ENCODE results near the gene PHACTR2. TPM values are rescaled to one million over a fixed set of nuclear protein-coding genes. Genes with fewer than 3 reads are reported as not detected.
"Not testable (repeated sequence)": the region's sequence is repeated elsewhere in the genome, so short reads cannot be mapped to it uniquely, and the experiment has no call there.

Gene PHACTR2
- total RNA-seq, 1 experiment from 2014 or later = 10.2 TPM

DNA sequence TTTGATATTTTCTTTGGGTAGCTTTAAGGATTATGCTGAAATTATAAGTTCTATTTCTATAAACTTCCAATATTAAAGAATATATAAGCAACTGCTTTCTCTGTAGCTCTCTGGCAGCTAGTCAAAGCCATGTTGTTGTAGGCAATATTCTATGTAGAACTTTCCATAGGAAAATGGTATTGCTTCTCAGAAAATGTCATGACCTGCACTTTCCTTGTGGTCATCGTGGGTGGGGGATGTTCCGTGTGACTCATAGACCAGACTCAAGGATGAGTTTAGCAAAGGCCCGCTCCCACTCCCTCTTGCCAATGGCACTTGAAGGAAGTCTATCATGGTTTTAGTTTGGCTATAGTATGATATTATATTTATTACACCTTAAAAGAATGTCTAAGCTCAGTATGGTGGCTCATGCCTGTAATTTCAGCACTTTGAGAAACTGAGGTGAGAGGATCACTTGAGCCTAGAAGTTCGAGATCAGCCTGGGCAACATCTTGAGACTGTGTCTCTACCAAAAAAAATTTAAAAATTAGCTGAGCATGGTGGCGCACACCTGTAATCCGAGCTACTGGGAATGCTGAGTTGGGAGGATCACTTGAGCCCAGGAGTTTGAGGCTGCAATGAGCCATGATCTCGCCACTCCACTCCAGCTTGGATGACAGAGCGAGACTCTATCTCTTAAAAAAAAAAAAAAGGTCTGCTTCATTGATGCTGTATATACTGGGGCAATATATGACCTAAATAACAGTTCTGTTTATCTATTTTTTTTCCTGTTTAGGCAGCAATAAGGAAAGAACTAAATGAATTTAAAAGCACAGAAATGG lies 128.7 kb downstream of the PHACTR2 start:
- DNase-seq (ENCODE audit: low spot score) = no peak

DNA sequence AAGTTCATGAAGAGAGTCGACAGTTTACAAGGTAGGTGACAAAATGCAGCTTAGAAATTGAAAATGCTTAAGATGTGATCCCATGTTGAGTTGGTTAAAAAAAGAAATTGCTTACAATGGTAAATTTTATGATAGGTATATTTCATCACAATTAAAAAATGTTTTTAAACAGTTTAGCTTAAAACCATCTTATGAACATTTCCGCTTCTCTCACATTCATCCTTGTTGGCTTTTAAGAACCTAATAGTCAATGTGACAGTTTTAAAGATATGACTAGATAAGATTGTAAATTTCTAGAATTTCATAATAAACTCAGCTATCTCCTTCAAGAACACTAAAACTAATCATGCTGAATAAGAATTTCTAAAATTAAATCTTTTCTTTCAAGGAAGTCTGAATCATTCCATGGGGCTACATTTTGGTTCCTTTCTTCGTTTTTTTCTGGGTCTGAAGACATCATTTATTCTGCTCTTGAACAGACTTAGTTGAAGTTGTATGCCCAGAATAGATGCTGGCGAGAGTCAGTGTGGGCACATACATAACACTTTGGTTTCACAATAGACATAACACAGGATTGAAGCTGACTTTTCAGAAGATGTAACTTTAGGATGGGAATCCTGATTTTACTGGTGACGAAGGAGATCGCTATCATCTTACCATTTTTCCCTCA lies 129.5 kb downstream of the PHACTR2 start:
- no peak for DNase-seq (ENCODE audit: low spot score)

DNA sequence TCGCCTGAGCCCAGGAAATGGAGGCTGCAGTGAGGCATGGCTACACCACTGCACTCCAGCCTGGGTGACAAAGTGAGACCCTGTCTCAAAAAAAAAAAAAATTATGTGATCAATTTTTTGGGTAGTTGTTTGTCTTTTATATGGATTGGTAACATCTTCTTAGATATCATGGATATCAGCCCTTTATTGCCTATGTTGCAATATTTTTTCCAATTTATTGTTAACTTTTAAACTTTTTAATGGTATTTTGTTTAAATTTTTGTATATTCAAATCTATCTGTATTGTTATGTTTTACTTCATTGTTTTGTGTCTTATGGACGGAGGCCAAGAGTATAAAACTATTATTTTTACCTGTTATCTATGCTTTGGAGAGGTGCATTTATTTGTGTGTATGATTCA lies 133.0 kb downstream of the PHACTR2 start:
- no peak for DNase-seq (ENCODE audit: low spot score)

DNA sequence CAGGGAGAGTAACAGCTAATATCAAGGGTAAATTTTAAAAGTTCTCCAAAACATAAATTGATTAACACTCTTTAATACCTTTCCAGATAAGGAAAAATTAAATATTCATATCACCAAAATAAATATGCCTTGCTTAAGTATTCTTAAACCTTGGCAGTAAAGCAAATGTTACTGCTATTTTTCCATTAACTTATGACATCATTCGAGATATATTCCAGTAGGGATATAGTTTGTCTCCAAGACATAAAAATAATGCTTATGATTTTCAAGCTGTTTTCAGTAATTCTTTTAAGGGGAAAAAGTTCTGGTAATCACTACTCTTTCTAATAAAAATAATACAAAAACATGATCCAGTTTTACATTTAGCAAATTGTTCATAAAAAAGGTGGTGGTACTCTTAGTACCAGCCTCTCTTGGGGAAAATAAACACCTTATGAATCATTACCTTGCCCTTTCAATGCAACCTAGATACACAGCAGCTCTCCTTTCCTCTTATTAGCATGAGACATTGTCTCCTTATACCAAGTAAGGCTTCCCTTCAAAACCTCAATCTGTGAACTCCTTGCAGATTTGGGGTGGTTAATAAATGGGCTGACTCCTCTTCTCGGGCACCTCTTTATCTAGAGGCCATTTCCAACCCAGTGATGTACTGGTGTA lies 133.9 kb downstream of the PHACTR2 start:
- DNase-seq (ENCODE audit: low spot score) = no peak

DNA sequence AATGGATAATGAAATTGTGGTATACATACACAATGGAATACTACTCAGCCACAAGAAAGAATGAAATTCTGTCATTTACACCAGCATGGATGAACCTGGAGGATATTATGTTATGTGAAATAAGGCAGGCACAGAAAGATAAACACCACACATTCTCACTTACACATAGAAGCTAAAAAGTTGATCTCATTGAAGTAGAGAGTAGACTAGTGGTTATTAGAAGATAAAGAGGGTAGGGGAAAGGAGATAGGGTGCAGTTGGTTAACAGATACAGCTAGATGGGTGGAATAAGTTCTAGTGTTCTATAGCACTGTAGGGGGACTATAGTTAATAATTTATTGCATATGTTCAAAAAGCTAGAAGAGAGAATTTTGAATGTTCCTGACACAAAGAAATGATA lies 139.9 kb downstream of the PHACTR2 start:
- DNase-seq (ENCODE audit: low spot score) = no peak

DNA sequence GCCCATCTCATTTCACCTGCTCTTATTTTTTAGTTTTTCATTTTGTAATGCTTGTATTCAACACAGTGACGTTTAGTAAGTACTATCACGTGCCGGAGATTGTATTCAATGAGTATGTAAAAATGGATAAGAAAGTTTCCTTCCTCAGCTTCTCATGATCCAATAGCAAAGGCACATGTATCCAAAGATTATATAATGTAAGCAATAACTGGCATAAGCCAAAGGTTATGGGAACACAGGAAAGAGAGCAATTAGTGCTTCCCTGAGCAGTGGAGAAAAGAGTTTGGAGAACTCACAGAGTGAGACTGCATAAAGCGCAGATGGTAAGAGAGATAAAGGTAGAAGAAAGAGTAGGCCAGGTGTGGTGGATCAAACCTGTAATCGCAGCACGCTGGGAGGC lies 143.6 kb downstream of the PHACTR2 start:
- no peak for DNase-seq (ENCODE audit: low spot score)

DNA sequence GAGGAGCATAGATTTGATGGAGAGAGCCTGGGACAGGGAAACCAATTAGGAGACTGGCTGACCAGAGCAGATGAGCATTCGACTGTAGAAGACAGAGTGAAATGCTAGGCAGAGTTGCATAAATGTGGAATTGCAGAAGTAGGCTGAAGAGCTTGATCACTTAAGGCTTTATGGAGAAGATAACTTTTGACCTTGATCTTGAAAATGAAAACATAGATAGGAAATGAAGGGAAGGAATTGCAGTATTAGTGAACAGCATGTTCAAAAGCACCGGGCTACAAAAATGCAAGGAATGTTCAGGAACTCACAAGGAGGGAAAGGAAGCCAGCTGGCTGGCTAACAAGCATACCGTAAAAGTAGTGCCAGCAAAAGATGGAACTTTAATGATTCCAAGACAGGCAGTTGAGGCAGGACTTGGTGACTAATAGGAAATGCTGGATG lies 144.8 kb downstream of the PHACTR2 start:
- no peak for DNase-seq (ENCODE audit: low spot score)

DNA sequence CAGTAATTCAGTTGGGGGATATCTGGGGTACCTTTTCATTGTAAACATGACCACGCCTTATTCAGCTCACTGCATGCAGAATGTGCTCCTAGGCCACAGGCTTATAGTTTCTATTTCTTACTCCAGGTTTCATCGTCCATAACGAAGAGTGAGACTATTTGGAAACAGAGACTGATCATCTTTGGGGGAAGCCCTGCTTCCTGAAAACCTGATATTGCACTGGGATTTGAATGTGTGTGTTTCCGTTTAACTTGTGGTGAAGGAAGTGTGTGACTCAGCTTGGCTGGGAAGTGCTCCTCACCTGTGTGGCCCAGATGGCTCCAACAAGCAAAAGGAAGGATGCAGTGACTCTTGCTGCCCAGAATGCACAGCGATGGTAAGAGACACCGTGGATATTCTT lies 145.8 kb downstream of the PHACTR2 start:
- DNase-seq (ENCODE audit: low spot score) = no peak

DNA sequence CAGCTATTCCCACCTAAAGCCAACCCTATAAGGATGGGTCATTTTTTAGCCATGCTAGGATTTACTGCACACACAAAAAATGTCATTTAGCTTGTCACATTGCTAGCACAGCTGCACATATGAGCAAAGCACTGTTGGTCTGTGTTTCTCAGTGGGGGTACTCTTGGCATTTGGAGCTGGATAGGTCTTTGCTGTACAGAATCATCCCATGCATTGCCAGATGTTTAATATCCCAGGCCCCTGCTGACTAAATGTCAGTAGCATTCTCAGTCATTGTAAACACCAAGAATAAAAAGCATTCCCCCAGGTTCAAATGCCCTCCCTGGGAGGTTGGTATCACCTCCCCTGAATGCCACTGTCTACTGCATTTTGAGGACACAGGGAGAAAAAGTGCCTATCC lies 150.8 kb downstream of the PHACTR2 start:
- no peak for DNase-seq (ENCODE audit: low spot score)

DNA sequence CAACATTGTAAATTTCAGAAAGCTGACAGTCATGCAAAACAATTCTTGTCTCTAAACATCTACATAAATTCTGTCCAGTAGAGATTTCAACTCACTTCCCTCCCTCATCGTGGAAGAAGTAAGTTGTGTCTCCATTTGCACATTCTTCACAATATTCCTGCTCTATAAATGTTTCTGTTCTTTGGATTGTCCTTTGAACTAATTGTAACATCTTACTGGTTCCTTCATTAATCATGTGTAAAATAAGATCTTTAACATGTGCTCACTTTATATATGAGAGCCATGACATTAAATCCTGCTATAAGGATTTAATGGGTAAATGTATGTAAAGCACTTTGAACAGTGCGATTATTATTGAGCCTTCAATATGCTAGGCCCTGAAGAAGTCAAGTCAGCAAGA lies 158.4 kb downstream of the PHACTR2 start:
- DNase-seq (ENCODE audit: low spot score) = no peak

DNA sequence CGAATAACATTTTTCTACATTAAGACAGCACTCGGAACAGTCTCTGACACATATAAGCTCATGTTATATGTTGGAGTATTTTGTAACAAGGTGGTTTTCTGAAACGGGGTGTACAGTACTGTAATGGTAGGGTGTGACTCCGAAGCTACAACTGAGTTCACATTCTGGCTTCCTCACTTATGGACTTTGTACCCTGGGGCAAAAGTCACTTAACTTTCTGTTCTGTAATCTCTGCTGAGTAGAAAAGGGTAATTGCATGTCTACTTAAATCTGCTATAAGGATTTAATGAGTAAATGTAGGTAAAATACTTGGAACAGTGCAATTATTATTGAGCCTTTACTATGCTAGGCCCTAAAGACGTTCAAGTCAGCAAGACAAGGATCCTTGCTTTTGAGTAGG lies 160.6 kb downstream of the PHACTR2 start:
- DNase-seq (ENCODE audit: low spot score) = peak; percentile 14

DNA sequence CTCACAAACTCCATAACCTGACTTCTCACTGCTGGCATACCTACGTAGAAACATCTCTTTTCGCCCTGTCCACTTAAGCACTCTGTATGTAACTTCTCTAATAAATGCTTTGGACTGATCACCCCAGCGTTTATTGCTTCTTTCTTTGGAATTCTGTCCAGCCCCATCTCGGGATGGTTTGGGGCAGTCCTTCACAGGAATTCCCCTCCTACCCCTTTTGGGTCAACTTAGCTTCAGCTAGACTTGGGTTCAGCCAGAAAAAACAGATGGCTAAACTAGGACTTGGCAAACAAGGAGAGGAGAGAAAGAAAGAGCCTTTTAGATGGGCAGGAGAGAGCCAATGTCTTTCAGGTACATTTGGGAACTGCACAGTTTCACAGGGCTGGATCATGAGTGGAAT lies 161.4 kb downstream of the PHACTR2 start:
- no peak for DNase-seq (ENCODE audit: low spot score)

DNA sequence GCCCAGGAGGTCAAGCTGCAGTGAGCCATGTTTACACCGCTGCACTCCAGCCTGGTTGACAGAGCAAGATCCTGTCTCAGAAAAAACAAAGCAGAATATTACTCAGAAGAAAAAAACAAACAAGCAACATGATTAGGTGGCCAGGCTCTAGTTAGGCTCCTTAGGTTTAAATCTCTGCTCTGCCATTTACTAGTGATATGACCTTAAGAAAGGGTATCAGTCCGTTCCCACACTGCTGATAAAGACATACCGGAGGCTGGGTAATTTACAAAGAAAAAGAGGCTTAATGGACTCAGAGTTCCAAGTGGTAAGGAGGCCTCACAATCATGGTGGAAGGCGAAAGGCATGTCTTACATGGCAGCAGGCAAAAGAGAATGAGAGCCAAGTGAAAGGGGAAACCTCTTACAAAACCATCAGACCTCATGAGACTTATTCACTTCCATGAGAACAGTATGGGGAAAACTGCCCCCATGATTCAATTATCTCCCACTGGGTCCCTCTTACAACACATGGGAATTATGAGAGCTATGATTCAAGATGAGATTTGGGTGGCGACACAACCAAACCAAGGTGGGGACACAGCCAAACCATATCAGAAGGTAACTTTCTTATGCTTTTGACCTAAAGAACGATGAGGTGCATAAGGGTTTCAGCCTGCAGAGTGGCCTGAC lies 163.0 kb downstream of the PHACTR2 start:
- DNase-seq (ENCODE audit: low spot score) = no peak

DNA sequence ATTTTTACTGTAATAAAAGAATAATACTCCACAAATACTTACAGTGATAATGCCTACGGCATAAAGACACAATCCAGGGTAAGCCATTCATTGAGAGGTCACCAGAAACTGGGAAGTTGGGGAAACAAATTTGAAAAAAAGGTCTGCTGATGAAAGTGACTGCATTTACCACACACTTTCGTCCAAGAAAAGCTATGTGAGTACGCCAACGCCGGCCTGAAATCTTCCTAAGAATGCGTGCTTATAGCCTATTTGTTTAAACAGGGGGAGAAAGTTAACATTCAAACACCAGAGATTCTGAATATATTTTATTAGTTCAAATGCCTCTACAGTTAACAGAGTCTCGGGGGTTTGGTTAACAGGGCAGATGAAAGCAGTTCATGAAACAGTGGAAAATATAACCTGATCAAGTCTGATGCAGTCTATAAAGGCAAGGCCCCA lies 164.7 kb downstream of the PHACTR2 start:
- no peak for DNase-seq (ENCODE audit: low spot score)

DNA sequence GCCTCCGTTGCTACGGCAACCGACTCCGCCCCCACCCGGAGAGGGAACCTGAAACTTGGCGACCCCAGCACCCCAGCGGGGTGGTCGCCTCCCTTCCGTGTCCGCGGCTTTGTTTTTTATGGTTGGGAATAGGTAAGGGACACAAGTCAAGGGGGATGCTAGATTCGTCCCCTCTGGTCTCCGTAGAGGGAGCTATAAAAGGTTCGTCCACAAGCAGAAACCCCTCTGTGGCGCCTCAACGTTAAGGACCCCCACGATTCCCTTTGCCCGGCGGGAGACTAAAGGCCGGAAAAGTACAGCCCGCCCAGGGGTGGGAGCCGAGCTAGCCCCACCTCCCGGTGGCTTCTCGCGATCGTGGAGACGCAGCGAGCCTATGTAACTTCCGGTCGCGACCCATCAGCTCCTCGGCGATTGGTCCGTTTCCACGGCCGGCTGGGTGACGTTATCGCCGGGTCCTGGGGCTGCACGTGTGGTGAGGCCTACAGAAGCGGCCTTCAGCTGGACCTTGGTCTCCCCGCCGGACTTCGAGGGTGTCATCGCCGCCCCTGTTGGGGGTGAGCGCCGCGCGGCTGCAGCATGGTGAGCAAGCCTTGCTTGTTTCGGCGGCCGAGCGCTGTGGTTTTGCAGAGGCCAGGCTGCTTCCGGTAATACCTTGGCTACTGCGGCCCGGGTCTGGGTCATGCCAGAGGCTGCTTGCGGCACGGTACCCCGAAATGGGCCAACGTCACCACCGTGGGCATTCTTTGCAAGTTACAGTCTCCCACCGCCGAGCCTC lies 165.3 kb downstream of the PHACTR2 start, which contains the start of gene LTV1:
Gene LTV1, plus strand, starts transcription at position 437 of the 775 bp plus-strand sequence. Its CDS starts 140 bp downstream, at position 577.
- peak; percentile 95 for DNase-seq (ENCODE audit: low spot score)

DNA sequence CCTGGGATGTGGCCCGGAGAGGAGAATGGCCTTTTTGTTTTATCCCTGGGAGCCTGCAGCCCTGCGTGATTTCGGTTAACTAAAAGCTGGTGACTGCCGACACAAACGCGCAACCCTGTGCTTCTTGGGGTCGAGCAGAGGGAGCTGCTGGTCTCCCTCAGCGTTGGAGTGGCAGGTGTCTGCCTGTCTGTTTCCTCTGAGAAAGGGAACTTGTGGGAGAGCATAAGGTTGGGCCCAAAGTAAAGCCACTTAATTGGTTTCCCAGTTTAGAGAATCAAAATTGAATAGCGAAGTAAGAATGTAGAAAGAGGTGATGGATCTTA lies 165.9 kb downstream of the PHACTR2 start:
- DNase-seq (ENCODE audit: low spot score) = peak; percentile 24

DNA sequence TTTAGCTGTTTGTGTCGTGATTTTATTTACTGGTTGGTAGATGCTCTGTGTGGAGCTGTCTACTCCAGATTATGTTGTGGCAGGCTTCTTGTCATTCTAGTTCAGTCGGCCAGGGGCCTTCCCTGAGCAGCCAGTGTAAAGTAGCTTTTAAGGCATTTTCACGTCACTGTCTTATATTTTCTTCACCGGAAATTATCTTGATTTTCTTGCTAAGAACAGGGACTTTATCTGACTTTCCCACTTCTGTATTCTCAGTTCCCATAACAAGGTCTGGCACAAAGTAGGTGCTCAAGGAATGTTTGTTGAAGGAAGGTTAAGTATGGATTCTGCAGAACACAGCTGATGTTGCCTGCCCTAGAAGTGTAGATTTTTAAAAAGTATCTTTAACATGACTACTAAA lies 166.2 kb downstream of the PHACTR2 start:
- DNase-seq (ENCODE audit: low spot score) = no peak

DNA sequence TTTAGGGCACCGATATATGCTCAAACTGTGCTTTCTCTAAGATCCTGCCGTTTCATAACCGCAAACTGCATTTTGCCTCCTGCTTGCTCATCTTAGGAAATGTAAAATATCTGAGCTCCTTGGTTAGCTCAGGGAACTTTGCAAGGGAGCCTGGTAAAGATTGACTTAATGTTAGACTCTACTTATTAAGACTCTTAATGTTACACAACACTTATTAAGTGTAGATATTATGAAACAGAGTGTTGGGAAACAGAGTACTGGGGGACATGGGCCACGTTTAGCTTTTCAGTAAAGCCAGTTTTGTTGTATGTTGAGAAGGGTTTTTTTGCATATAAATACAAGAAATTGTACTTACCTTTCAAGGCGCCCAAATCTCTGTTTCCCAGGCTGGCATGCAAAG lies 167.3 kb downstream of the PHACTR2 start:
- no peak for DNase-seq (ENCODE audit: low spot score)

DNA sequence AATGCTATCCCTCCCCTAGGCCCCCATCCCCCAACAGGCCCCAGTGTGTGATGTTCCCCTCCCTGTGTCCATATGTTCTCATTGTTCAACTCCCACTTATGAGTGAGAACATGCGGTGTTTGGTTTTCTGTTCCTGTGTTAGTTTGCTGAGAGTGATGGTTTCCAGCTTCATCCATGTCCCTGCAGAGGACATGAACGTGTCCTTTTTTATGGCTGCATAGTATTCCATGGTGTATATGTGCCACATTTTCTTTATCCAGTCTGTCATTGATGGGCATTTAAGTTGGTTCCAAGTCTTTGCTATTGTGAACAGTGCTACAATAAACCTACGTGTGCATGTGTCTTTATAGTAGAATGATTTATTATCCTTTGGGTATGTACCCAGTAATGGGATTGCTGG lies 173.9 kb downstream of the PHACTR2 start:
- not testable (repeated sequence) for DNase-seq (ENCODE audit: low spot score)

DNA sequence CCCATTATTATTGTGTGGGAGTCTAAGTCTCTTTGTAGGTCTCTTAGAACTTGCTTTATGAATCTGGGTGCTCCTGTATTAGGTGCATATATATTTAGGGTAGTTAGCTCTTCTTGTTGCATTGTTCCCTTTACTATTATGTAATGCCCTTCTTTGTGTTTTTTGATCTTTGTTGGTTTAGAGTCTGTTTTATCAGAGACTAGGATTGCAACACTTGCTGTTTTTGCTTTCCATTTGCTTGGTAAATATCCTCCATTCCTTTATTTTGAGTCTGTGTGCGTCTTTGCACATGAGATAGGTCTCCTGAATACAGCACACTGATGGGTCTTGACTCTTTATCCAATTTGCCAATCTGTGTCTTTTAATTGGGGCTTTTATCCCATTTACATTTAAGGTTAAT lies 177.3 kb downstream of the PHACTR2 start:
- not testable (repeated sequence) for DNase-seq (ENCODE audit: low spot score)

DNA sequence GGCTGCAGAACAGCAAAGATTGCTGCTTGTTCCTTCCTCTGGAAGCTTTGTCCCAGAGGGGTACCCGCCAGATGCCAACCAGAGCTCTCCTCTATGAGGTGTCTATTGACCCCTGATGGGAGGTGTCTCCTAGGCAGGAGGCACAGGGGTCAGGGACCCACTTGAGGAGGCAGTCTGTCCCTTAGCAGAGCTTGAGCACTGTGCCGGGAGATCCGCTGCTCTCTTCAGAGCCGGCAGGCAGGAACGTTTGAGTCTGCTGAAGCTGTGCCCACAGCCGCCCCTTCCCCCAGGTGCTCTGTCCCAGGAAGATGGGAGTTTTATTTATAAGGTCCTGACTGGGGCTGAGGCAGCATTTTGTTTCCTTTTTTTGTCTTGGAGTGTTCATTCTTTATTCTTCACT lies 179.0 kb downstream of the PHACTR2 start:
- DNase-seq (ENCODE audit: low spot score) = not testable (repeated sequence)

Measured in HT-29 (cell line).